ENCODE measurements around the gene IGLL1.
"Not testable (repeated sequence)": the region's sequence is repeated elsewhere in the genome, so short reads cannot be mapped to it uniquely, and the experiment has no call there.

The IGLL1 gene

GRCh38 chr22:23561025-23561510, 19.0 kb downstream of the IGLL1 start:
- DNase-seq, result not testable (repeated sequence)

GRCh38 chr22:23560215-23560614, 19.9 kb downstream of the IGLL1 start:
- DNase-seq, result not testable (repeated sequence)

GRCh38 chr22:23557467-23557866, 22.6 kb downstream of the IGLL1 start:
- DNase-seq, result no peak

GRCh38 chr22:23557036-23557435, 23.1 kb downstream of the IGLL1 start:
- no peak for DNase-seq

GRCh38 chr22:23556026-23556620, 24.0 kb downstream of the IGLL1 start:
- no peak for DNase-seq

GRCh38 chr22:23555118-23555517, 25.0 kb downstream of the IGLL1 start:
- no peak for DNase-seq

GRCh38 chr22:23553924-23554870, 25.9 kb downstream of the IGLL1 start:
- DNase-seq, result no peak

- DNase-seq, result no peak
Observed at GRCh38 chr22:23553438-23553837, 26.7 kb downstream of the IGLL1 start.

- no peak for DNase-seq
Observed at GRCh38 chr22:23552573-23552972, 27.5 kb downstream of the IGLL1 start.

GRCh38 chr22:23551385-23551784, 28.7 kb downstream of the IGLL1 start:
- no peak for DNase-seq

GRCh38 chr22:23550049-23550650, 29.9 kb downstream of the IGLL1 start:
- no peak for DNase-seq

- DNase-seq, result no peak
Observed at GRCh38 chr22:23549198-23549595, 30.9 kb downstream of the IGLL1 start.

- no peak for DNase-seq
Observed at GRCh38 chr22:23548501-23549197, 31.4 kb downstream of the IGLL1 start.

GRCh38 chr22:23547818-23548500, 32.1 kb downstream of the IGLL1 start:
- no peak for DNase-seq

GRCh38 chr22:23547382-23547781, 32.7 kb downstream of the IGLL1 start:
- not testable (repeated sequence) for DNase-seq

- DNase-seq, result no peak
Observed at GRCh38 chr22:23544852-23545251, 35.2 kb downstream of the IGLL1 start.

GRCh38 chr22:23543506-23544000, 36.5 kb downstream of the IGLL1 start:
- not testable (repeated sequence) for DNase-seq

GRCh38 chr22:23542933-23543332, 37.2 kb downstream of the IGLL1 start:
- no peak for DNase-seq

GRCh38 chr22:23542391-23542790, 37.7 kb downstream of the IGLL1 start:
- not testable (repeated sequence) for DNase-seq

GRCh38 chr22:23541849-23542281, 38.2 kb downstream of the IGLL1 start:
- DNase-seq, result not testable (repeated sequence)

- DNase-seq, result not testable (repeated sequence)
Observed at GRCh38 chr22:23540837-23541236, 39.3 kb downstream of the IGLL1 start.

- not testable (repeated sequence) for DNase-seq
Observed at GRCh38 chr22:23539839-23540198, 40.3 kb downstream of the IGLL1 start.

Measured in CD4-positive, alpha-beta T cell treated with Interleukin-15 for 1 hour (primary cell).